ES-I3 (cell line): ENCODE measurements around the gene UCN.
"Not testable (repeated sequence)": the region's sequence is repeated elsewhere in the genome, so short reads cannot be mapped to it uniquely, and the experiment has no call there.

Source experiments
- H3K36me3 ChIP-seq: 2 replicates; pipeline ENCODE4 v1.6.1; 2013; ENCODE audit warnings: mild to moderate bottlenecking, low read length, control low read depth, moderate library complexity; ENCODE audit not compliant: insufficient read depth
- H3K4me1 ChIP-seq: 2 replicates; pipeline ENCODE4 v1.6.1; 2013; ENCODE audit warnings: mild to moderate bottlenecking, control low read depth, low read length; ENCODE audit not compliant: insufficient read depth
- H3K9ac ChIP-seq: 2 replicates; pipeline ENCODE4 v1.6.1; 2013; ENCODE audit warnings: low read depth, mild to moderate bottlenecking, low read length, moderate library complexity
- H3K9me3 ChIP-seq: 2 replicates; pipeline ENCODE4 v1.6.1; 2013; ENCODE audit warnings: mild to moderate bottlenecking, low read length, moderate library complexity; ENCODE audit not compliant: control insufficient read depth, insufficient read depth

The UCN gene

DNA sequence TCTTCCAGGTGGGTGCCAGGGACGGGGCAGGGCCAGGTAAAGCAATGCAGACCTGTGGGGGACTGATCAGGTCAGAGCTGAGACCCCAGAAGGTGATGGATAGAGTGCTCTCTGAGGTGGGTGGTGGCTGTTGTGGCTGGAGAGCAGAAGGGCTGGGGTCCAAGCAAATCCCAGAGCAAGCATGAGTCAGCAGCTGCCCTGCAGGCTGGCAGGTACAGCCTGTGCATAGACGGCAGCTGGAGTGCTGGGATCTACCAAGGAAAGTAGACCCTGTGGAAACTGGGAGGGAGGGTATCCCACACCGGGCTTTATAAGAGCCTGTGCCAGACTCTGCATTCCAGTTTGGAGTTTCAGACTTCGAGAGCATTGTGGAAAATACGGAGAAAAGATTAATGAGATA is 25.4 kb downstream of the UCN start:
- Histone ChIP-seq H3K9ac (no peak overlapping the region), H3K9me3 (no peaks in the 10 kb centered on the region), H3K36me3 (no peaks in the 10 kb centered on the region), H3K4me1 (peaks cover 19% of the 10 kb centered on the region)

DNA sequence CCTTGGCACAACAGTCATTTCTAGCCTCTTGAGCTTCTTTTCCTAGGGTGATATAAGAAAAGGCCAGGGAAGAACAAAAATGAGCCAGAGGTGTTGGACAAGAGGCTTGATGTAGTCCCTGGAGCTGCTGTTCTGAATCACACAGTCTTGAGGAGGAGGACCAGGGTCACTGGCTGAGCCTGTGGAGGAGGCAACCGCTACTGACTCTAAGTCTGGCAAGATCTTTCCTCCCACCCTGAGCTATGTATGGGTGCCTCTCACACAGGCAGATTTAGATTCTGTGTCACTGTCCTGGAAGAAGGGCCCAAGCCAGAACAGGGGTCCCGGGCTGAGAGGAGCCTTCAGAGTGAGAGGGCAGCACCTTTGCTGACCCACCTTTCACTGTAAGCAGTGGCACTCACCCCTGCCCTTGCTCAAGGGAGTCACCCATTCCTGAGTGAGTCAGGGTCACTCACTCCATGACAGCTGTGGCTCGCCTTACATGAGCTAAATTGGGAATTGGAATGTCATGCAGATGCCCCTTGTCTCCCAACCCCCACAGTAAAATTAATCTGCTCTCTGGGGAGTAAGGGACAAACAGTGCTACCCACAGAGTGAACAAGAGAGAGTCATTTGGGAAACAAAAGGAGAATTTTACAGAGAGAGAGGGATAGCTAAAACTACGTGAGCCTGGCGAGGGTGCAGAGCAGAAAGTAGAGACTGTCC is 26.2 kb downstream of the UCN start, which contains the start of gene TRIM54:
Gene TRIM54 (plus strand): TSS at position 575 of the 705 bp plus-strand sequence. CDS start 303 bp downstream, outside the sequence.
- peaks cover 19% of the 10 kb centered on the region for H3K4me1 ChIP-seq
- H3K9me3 ChIP-seq, result no peaks in the 10 kb centered on the region
- H3K36me3 ChIP-seq, result no peaks in the 10 kb centered on the region
- no peak within 1 kb of the TSS for H3K9ac ChIP-seq

DNA sequence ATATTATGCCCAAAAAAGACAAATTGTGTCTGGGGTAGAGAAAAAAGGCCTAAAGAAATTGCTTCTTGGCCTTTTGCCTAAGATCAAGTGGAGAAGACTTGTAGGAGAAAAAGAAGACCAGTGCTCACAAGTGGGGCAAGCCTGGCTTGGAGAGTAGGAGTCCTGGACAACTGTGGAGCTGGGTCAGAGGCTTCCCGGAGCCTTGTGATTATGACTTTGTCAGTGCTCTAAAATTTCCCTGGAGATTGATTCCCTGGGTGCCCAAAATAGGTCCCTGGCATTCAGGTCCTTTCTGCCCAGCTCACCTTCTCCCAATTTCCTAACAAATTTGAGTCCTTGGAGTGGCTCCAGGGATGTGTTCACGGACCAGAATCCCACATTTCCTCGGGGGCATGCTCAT is 26.8 kb downstream of the UCN start:
- H3K9me3 ChIP-seq, result no peaks in the 10 kb centered on the region
- no peaks in the 10 kb centered on the region for H3K36me3 ChIP-seq
- H3K9ac ChIP-seq, result no peak overlapping the region
- H3K4me1 ChIP-seq, result peaks cover 19% of the 10 kb centered on the region

DNA sequence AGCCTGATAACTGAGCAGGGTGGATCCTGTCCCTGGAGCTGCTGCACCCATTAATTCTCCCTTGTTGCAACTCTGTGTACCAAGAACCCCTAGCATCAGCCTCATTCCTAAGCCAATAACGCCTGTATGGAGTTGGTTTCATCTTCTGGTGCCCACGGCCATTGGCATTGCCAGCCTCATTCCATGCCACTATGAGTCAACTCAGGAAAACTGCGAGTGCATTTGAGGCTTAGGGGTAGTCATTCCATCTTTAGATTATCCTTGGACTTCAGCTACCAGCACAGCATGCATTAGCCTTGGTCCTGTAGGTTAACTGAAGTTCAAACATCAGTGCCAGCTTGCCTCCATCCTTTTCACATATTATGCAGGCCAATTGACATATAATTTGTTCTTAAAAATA is 27.4 kb downstream of the UCN start:
- no peak overlapping the region for H3K9ac ChIP-seq
- no peaks in the 10 kb centered on the region for H3K9me3 ChIP-seq
- H3K4me1 ChIP-seq, result peaks cover 19% of the 10 kb centered on the region
- H3K36me3 ChIP-seq, result no peaks in the 10 kb centered on the region

DNA sequence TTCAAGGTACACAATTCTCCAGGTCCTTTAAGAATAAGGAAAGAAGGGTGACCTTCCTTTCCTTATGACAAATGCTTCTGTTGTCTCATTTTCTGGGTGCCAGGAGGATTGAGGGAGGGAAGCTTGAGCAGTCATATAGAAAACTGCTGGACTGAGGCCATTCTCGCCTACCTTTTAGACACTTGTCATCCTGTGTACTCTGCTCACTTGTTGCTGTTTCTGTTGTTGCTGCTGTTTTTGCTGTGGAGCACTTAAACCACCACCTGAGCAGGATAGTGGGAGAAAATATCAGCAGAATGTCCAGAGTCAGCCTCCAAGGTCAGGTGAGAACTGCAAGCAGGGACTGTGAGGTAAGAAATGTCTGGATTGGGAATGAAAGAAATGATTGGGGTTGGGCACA is 30.2 kb downstream of the UCN start:
- H3K36me3 ChIP-seq, result no peaks in the 10 kb centered on the region
- no peaks in the 10 kb centered on the region for H3K9me3 ChIP-seq
- H3K4me1 ChIP-seq, result peaks cover 15% of the 10 kb centered on the region
- H3K9ac ChIP-seq, result no peak overlapping the region

DNA sequence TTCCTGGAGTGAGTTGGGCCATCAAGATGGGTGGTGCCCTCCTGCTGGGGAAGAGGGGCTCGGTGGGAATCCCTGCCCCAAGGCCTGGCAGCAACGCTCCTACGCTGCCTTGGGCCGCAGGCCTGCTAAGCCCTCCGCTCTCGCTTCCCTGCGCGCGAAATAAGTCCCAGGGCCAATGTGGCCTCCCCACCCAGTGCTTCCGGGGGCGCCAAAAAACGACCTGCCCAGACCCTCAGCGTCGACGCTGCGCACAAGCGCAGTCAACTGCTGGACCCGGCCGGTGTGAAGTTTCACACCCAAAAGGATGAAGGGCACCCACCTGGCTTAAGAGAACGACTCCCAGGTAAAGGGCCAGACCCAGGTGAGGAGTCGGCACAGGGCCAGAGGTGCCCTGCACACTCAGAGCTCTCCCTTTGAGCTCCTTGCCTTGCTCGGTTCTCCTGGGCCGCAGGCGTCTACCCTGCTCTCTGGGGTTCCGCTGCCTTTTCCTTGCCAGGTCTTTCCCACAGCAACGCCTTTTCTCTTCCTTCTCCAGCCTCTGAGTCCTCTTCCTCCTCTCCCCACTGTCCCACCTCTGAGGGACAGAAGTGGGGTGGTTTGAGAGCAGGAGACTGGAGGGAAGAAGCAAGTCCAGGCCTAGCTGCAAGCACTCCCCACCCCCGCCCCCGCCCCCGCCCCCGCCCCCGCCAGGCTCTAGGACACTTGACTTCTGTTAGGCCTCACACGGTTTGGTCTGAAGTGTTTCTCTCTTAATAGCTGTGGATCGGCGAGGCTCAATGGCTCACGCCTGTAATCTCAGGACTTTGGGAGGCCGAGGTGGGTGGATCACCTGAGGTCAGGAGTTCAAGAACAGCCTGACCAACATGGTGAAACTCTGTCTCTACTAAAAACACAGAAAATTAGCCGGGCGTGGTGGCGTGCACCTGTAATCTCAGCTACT is 32.8 kb downstream of the UCN start, which contains the start of gene DNAJC5G:
Gene DNAJC5G (plus strand): TSS at position 223 of the 940 bp plus-strand sequence. CDS start 1,296 bp downstream, outside the sequence.
- H3K36me3 ChIP-seq, result no peaks in the 10 kb centered on the region
- H3K9ac ChIP-seq, result no peak within 1 kb of the TSS

DNA sequence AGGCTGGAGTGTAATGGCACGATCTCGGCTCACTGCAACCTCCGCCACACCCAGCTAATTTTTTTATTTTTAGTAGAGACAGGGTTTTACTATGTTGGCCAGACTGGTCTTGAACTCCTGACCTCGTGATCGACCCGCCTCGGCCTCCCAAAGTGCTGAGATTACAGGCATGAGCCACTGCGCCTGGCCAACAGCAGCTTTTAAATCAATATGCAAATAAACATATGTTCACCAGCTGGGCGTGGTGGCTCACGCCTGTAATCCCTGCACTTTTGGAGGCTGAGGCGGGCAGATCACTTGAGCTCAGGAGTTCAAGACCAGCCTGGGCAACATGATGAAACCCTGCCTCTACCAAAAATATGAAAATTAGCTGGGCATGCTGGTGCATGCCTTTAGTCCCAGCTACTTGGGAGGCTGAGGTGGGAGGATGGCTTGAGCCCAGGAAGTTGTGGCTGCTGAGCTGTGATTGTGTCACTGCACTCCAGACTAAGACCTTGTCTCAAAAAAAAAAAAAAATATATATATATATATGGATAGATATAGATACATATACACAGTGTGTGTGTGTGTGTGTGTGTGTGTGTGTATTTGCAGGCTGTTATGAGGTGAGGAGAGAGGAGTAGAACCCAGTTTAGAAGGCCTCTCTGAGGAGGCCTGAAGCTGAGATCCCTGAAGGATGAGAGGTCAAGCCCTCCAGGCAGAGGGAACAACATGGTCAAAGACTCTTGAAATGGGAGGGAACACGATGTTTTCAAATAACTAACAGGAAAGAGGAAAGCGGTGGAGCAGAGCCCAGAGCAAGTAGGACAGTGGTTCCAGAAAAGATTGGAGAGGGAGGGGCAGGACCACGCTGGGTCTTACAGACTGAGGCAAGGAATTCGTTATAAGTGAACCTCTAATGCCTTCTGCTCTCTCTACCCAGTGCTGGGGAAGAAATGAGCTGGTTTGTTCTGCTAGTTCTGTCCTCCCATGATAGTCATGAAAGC is 35.4 kb downstream of the UCN start:
- H3K9ac ChIP-seq, H3K36me3 ChIP-seq, H3K9me3 ChIP-seq, H3K4me1 ChIP-seq: not testable (repeated sequence)

More for the DNA sequence above, 32.8 kb downstream of the UCN start, which contains the start of gene DNAJC5G:
- H3K4me1 ChIP-seq, result no peaks in the 10 kb centered on the region
- 0 out of 2 replicates have a peak, but pooled peaks cover 1% of the 10 kb centered on the region for H3K9me3 ChIP-seq

DNA sequence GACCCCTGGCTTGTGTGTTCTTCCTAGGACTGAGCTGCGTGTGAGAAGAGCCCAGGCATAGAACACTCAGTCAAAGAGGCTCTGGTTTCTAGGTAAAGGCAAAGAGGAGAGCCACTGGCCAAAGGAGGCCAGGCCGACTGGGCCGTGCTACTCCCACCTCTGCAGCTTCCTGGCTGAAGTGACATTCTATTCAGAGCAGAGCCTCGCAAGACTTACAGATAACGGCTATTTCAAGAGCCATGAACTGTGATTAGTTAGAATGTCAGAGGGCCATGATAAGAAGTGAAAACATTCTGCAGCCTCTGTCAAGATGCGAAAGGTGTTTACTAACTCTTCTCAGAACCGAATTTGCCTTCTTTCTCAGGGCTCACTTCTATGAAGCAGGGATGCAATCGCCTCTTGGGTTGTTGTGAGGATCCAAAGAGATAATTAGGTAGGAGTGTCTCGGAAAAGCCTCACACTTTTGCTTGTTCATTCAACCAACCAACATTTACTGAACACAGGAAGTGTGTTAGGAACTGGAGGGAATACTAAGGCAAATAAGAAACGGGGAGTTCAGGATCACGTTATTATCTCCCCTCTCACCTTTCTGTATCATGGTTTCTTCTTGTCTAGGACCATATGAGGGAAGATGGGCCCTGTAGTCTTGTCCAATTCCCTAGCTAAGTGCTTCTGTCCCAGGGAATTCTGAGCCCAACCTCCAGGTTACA is 36.5 kb downstream of the UCN start:
- Histone ChIP-seq H3K36me3 (no peaks in the 10 kb centered on the region), H3K9ac (no peak overlapping the region), H3K9me3 (0 out of 2 replicates have a peak, but pooled peaks cover 2% of the 10 kb centered on the region), H3K4me1 (no peaks in the 10 kb centered on the region)

DNA sequence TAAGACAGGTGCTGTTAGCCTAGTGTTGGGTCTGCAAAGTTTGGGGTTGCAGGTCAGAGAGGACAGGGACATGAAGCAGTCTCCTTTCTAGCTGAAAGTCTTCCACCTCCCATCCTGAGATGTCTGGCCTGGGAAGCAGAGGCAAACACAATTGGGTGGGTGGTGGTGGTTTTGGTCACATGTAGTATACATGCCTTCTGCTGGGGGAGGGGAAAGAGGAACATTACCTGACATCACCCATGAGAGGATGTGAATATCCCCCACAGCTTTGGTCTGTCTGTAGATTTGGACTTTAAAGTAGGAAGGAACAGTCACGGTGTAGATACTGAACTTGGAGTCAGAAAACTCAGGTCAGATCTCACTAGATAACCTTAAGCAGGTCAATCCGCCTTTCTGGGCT is 37.6 kb downstream of the UCN start:
- Histone ChIP-seq H3K36me3 (no peaks in the 10 kb centered on the region), H3K4me1 (no peaks in the 10 kb centered on the region), H3K9me3 (0 out of 2 replicates have a peak, but pooled peaks cover 2% of the 10 kb centered on the region), H3K9ac (no peak overlapping the region)

DNA sequence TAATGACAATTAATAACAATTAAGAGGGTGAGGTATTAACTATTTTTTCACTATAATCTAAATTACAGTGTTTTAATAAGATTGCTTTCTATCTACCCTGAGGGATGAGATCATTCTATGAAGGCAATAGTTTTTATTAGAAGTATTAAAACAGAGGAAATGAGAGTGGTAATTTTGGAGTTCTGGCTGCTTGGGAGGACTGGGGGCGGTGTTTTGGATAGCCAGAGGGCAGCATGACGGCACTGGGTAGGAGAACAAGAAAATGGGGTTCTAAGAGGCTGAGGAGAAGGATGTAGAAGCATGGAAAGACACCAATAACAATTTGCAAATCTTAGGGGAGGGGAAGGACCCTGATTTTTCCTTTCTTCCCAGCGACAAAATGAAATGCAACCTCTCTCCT is 38.1 kb downstream of the UCN start:
- 0 out of 2 replicates have a peak, but pooled peaks cover 2% of the 10 kb centered on the region for H3K9me3 ChIP-seq
- H3K9ac ChIP-seq, result no peak overlapping the region
- H3K4me1 ChIP-seq, result no peaks in the 10 kb centered on the region
- no peaks in the 10 kb centered on the region for H3K36me3 ChIP-seq

DNA sequence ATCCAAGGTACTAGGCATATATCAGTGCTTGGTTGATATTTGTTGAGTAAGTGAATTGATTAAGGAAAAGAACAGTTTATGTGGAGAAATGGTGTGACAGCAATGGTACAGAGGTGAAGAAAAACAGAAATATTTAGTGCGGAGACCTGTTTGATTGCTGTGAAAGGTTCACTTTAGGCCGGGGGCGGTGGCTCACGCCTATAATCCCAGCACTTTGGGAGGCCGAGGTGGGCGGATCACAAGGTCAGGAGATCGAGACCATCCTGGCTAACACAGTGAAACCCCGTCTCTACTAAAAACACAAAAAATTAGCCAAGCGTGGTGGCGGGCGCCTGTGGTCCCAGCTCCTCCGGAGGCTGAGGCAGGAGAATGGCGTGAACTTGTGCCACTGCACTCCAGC is 39.9 kb downstream of the UCN start:
- H3K4me1 ChIP-seq, result not testable (repeated sequence)

DNA sequence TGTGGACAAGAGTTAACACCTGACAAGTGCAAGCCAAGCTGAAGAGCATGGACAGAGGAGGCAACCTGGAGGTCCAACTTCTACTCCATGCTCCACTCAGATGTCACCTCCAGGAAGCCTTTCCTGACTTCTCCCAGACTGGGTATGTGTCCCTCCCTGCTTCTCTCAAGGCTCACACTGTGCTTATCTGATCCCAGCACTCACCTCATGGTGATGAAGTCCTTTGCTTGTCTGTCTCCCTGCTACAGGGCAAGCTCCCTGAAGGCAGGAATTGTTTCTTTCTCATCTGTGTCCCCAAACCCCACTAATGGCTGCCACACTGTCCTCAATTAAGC is 42.7 kb downstream of the UCN start:
- no peak overlapping the region for H3K9ac ChIP-seq
- no peaks in the 10 kb centered on the region for H3K36me3 ChIP-seq
- peaks cover 4% of the 10 kb centered on the region for H3K4me1 ChIP-seq
- H3K9me3 ChIP-seq, result 0 out of 2 replicates have a peak, but pooled peaks cover 1% of the 10 kb centered on the region

More for the DNA sequence above, 39.9 kb downstream of the UCN start:
- not testable (repeated sequence) for H3K36me3 ChIP-seq, H3K9ac ChIP-seq, H3K9me3 ChIP-seq

DNA sequence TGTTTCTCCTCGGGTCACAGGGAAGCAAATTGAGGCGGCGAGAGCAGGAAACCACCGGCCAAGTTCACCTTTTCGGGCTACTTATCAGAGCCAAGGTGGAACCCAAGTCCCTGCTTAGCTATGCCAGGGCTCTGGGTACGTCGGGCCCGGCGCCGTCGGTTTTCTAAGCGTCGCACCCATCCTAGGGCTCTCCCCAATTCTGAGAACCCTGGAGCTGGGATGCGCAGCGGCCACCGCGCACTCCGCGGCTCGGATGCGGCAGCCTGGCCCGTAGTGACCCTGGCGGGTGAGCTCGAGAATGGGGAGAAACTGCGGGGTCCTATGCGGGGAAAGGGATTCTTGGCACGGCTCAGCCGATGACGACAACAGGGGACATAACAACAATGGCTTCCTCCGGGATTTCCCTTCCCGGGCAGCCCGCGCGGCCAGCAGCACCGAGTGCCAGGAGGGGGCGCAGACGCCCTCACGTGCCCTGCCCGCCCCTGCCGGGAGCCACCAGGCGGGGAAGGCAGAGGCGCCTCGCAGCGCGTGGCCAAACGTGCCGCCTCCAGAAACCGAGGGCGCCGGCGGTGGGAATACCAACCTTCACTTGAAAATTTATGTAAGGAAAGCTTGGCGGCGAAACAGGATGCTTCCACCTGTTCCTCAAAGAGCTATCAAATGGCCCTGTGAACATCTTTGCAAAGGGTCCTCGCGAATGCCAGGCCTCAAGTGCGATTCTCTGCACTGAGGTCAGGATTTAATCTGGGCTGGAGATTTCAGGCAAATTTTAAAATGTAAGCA is 43.3 kb downstream of the UCN start:
- Histone ChIP-seq H3K9me3 (no peaks in the 10 kb centered on the region), H3K4me1 (peaks cover 4% of the 10 kb centered on the region), H3K36me3 (no peaks in the 10 kb centered on the region), H3K9ac (peak overlapping the region; percentile 61)
